NCI-H2107 treated with DMSO at 0.1 percent for 48 hours (cell line): Measurements from ENCODE around the gene ASB16.
"Not testable (repeated sequence)": the region's sequence is repeated elsewhere in the genome, so short reads cannot be mapped to it uniquely, and the experiment has no call there.

Experiments used
- DNase-seq: peaks from one replicate; lab custom pipeline; 2025; ENCODE audit not compliant: unreplicated experiment; lab: John Stamatoyannopoulos, UW

ASB16 gene

GRCh38 chr17:44146375-44147346 lies 23.8 kb upstream of the ASB16 start:
- no peak for DNase-seq

- no peak for DNase-seq
These were observed 22.7 kb upstream of the ASB16 start for GRCh38 chr17:44147812-44148211.

GRCh38 chr17:44149066-44149465 lies 21.4 kb upstream of the ASB16 start:
- DNase-seq = not testable (repeated sequence)

GRCh38 chr17:44149750-44150329 lies 20.7 kb upstream of the ASB16 start:
- no peak for DNase-seq

GRCh38 chr17:44152875-44153274 lies 17.6 kb upstream of the ASB16 start:
- DNase-seq = no peak

GRCh38 chr17:44155488-44155887 lies 15.0 kb upstream of the ASB16 start:
- peak; percentile 35 for DNase-seq

- DNase-seq = no peak
These were observed 10.8 kb upstream of the ASB16 start for GRCh38 chr17:44159519-44160210.

GRCh38 chr17:44164476-44164875 lies 6.0 kb upstream of the ASB16 start:
- DNase-seq = no peak

- DNase-seq = no peak
These were observed 3.2 kb upstream of the ASB16 start for GRCh38 chr17:44167181-44167861.

- no peak for DNase-seq
These were observed 387 bp upstream of the ASB16 start for GRCh38 chr17:44170135-44170498.

GRCh38 chr17:44171931-44172455 lies 1.5 kb downstream of the ASB16 start:
- no peak for DNase-seq

GRCh38 chr17:44174427-44174826 lies 3.9 kb downstream of the ASB16 start:
- DNase-seq = no peak

GRCh38 chr17:44176257-44176656 lies 5.8 kb downstream of the ASB16 start:
- DNase-seq = no peak

- DNase-seq = no peak
These were observed 6.4 kb downstream of the ASB16 start for GRCh38 chr17:44176671-44177501.

- no peak for DNase-seq
These were observed 7.1 kb downstream of the ASB16 start for GRCh38 chr17:44177640-44178039.

GRCh38 chr17:44178133-44178532 lies 7.6 kb downstream of the ASB16 start:
- no peak for DNase-seq

- DNase-seq = no peak
These were observed 12.5 kb downstream of the ASB16 start for GRCh38 chr17:44183024-44183423.

- no peak for DNase-seq
These were observed 13.8 kb downstream of the ASB16 start for GRCh38 chr17:44184212-44184810.

- peak; percentile 99 for DNase-seq
These were observed 16.0 kb downstream of the ASB16 start, which contains the start of gene TMUB2 for GRCh38 chr17:44186307-44187130. TMUB2 (plus strand) TSS chr17:44186972; CDS start chr17:44187709, 737 bp downstream.
